Measurements from ENCODE around the gene CLEC6A. TPM values are rescaled to one million over a fixed set of nuclear protein-coding genes. Genes with fewer than 3 reads are reported as not detected.
"Not testable (repeated sequence)": the region's sequence is repeated elsewhere in the genome, so short reads cannot be mapped to it uniquely, and the experiment has no call there.

Gene CLEC6A
- total RNA-seq, result not detected in 3 replicates
- long read RNA-seq, result 0 reads

DNA sequence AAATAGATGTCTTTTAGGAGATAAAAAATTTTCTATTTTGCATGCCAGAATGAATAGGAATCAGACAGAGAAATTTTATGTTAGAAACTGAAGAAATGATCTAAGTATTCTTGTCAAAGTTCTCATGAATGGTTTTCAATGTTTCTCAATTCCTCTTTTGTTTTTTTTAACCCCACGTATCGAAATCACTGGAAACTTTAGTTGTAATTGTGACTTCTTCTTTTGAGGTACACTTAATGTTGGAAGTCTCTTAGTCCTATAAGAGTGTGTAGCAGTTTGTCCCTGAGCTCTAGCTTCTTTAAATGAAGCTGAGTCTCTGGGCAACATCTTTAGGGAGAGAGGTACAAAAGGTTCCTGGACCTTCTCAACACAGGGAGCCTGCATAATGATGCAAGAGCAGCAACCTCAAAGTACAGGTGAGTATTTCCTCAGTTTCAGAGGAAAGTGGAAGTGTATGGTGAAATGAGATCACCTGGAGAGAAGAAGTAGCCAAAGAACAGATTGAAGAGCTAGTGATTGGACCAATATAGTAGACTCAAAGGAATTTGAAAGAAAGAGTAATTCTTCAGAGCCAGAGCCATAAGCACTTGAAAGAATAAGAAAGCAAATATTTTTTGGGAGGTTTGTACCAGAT lies at the start of gene CLEC6A:
Gene CLEC6A, plus strand, starts transcription at position 236 of the 634 bp plus-strand sequence. Its CDS starts 150 bp downstream, at position 386.
- Mint-ChIP-seq H3K4me3 (ENCODE audit: unreplicated experiment) (no peak within 1 kb of the TSS), H3K27ac (ENCODE audit: unreplicated experiment) (no peak within 1 kb of the TSS), H3K4me1 (ENCODE audit: low read depth) (no peaks in the 10 kb centered on the region), H3K27me3 (ENCODE audit: low read depth) (peaks cover 23% of the 10 kb centered on the region), H3K36me3 (ENCODE audit: low read depth) (no peaks in the 10 kb centered on the region), H3K9me3 (ENCODE audit: low read depth) (no peaks in the 10 kb centered on the region)
- TF ChIP-seq CTCF (IDR thresholded peaks at IDR 0.05), result no peak
- DNase-seq (ENCODE audit: low spot score), result no peak

DNA sequence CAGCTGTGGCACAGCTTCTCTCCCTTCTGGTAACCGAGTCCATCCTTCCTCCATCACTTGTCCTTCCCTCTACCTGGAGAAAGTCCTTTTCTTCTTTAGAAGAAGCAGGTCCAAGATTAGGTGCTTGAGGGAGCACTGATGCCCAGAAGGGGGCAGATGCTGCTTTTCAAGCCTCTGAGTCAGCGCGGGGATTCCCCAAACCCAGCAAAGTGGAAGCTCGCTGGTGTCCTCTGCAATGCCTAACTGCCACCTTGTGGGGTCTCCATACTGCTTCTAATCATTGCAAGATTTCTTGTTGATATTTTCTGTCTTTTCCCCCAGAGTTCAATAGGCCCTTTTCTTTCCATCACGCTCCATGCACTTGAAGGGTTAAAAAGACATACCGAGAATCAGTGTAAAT lies 36.2 kb upstream of the CLEC6A start:
- DNase-seq (ENCODE audit: low spot score); H3K4me1 Mint-ChIP-seq (ENCODE audit: low read depth); H3K36me3 Mint-ChIP-seq (ENCODE audit: low read depth); H3K27me3 Mint-ChIP-seq (ENCODE audit: low read depth); H3K27ac Mint-ChIP-seq (ENCODE audit: unreplicated experiment); H3K9me3 Mint-ChIP-seq (ENCODE audit: low read depth); H3K4me3 Mint-ChIP-seq (ENCODE audit: unreplicated experiment): not testable (repeated sequence)

- Mint-ChIP-seq H3K4me1 (ENCODE audit: low read depth) (no peaks in the 10 kb centered on the region), H3K27me3 (ENCODE audit: low read depth) (no peaks in the 10 kb centered on the region), H3K27ac (ENCODE audit: unreplicated experiment) (no peak overlapping the region), H3K4me3 (ENCODE audit: unreplicated experiment) (no peak overlapping the region), H3K9me3 (ENCODE audit: low read depth) (no peaks in the 10 kb centered on the region), H3K36me3 (ENCODE audit: low read depth) (no peaks in the 10 kb centered on the region)
- DNase-seq (ENCODE audit: low spot score), result no peak
- TF ChIP-seq CTCF (IDR thresholded peaks at IDR 0.05), result no peak
Observed at GRCh38 chr12:8420506-8420905, 35.3 kb upstream of the CLEC6A start.

DNA sequence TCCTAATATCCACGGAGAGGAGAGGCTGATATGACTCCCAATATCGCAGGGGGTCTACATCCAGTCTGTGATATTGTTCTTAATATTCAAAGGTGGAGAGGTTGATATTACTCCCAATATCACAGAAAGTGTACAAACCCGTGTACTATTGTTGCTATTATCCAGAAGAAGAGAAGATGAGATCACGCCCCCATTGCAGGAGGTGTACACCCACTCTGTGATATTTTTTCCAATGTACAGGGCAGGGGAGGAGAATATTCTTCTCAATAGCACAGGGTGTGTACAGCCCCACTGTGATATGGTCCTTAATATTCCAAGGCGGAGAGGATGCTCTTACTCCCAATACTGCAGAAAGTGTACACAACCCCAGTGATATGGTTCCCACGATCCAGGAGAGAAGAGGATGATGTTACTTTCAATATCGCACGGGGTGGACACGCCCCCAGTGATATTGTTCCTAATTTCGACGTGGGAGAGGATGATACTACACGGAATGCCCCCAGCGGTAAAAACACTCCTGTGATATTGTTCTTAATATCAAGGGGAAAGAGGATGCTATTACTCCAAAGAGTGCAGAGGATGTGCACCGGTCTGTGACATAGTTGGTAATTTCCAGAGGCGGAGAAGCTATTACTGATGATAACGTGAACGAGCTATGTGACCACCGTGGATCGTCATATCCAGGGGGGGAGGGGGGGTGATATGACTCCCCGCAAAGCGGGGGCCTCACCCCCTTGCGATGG lies 11.1 kb upstream of the CLEC6A start:
- not testable (repeated sequence) for H3K4me1 Mint-ChIP-seq (ENCODE audit: low read depth); DNase-seq (ENCODE audit: low spot score); H3K27ac Mint-ChIP-seq (ENCODE audit: unreplicated experiment); H3K9me3 Mint-ChIP-seq (ENCODE audit: low read depth); H3K4me3 Mint-ChIP-seq (ENCODE audit: unreplicated experiment); H3K36me3 Mint-ChIP-seq (ENCODE audit: low read depth); H3K27me3 Mint-ChIP-seq (ENCODE audit: low read depth)

DNA sequence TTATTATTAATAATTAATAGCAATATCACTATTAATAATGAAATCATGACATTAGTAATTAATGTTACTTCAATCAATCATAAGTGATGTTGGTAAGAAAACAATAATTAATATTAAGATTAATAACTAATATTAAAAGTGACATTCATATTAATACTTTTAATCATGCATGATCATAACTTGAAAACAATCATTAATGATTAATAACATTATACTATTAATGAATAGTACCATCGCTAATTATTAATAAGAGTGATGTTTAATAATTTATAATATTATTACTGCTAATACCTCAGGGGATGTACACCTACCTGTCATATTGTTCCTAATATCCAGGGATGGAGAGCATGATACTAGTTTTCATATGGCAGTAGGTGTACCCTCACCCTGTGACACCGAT lies 10.0 kb upstream of the CLEC6A start:
- H3K36me3 Mint-ChIP-seq (ENCODE audit: low read depth), result no peaks in the 10 kb centered on the region
- H3K4me3 Mint-ChIP-seq (ENCODE audit: unreplicated experiment), result no peak overlapping the region
- DNase-seq (ENCODE audit: low spot score), result no peak
- H3K27ac Mint-ChIP-seq (ENCODE audit: unreplicated experiment), result no peak overlapping the region
- H3K27me3 Mint-ChIP-seq (ENCODE audit: low read depth), result peaks cover 2% of the 10 kb centered on the region
- TF ChIP-seq CTCF (IDR thresholded peaks at IDR 0.05), result no peak
- H3K9me3 Mint-ChIP-seq (ENCODE audit: low read depth), result no peaks in the 10 kb centered on the region
- no peaks in the 10 kb centered on the region for H3K4me1 Mint-ChIP-seq (ENCODE audit: low read depth)

DNA sequence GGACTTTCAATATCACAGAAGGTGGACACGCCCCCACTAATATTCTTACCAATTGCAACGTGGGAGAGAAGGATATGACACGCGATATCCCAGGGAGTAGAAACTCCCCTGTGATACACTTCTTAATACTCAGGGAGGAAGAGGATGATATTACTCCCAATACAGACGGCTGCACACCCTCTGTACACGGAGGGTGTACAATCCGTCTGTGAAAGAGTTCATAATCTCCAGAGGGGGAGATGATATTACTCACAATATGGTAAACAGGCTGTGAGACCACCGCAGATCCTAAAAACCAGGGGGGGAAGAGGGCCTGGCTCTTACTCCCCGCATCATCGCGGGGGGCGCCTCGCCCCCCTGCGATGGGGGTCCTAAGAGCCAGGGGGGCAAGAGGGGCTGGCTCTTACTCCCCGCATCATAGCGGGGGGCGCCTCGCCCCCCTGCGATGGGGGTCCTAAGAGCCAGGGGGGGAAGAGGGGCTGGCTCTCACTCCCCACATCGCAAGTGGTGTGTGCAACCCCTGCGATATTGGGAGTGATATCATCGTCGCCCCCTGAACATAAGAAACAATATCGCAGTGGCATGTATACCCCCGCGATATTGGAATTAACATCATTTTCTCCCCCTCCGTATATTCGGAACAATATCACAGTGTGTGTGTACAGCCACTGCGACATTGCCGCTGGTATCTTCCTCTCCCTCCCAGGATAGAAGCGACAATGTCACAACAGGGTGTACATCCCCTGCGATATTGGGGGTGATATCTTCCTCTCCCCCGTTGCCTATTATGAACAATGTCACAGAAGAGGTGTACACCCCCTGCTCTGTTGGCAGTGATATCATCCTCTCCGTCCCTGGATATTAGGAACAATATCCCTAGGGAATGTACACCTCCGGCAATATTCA lies 8.9 kb upstream of the CLEC6A start:
- no peak for TF ChIP-seq CTCF (IDR thresholded peaks at IDR 0.05)
- H3K9me3 Mint-ChIP-seq (ENCODE audit: low read depth), result no peaks in the 10 kb centered on the region
- DNase-seq (ENCODE audit: low spot score), result no peak
- no peaks in the 10 kb centered on the region for H3K36me3 Mint-ChIP-seq (ENCODE audit: low read depth)
- no peak overlapping the region for H3K27ac Mint-ChIP-seq (ENCODE audit: unreplicated experiment)
- H3K27me3 Mint-ChIP-seq (ENCODE audit: low read depth), result no peaks in the 10 kb centered on the region
- H3K4me1 Mint-ChIP-seq (ENCODE audit: low read depth), result no peaks in the 10 kb centered on the region
- no peak overlapping the region for H3K4me3 Mint-ChIP-seq (ENCODE audit: unreplicated experiment)
